G401 (cell line): Measurements from ENCODE around the gene ATP5F1E. TPM values are rescaled to one million over a fixed set of nuclear protein-coding genes. Genes with fewer than 3 reads are reported as not detected.

Experiments used
- DNase-seq: peaks from one replicate; pipeline ENCODE4 v3.0.0-alpha.2; 2015; ENCODE audit warnings: low spot score
- in situ Hi-C: cut with HindIII; loops from 2 replicates; pipeline ENCODE4 v1.10.0; 2016; ENCODE audit warnings: low sequenced_read_pairs, mixed read lengths
- total RNA-seq: library from RNA; depleted of rRNA; stranded (reverse); fragments of >200 nt; shearing (Covaris generic); gene quantifications from 2 replicates; pipeline ENCODE4 v1.2.3, GENCODE V29; 2014; rRNA removed

The ATP5F1E gene
- total RNA-seq: 35.4 and 51.3 TPM in 2 replicates

GRCh38 chr20:59032023-59032712, at the start of gene ATP5F1E:
ATP5F1E (minus strand) TSS chr20:59032335; CDS start chr20:59032251, 84 bp downstream.
- in situ Hi-C loops: no loop called here
- DNase-seq: peak; percentile 96

GRCh38 chr20:59081036-59081435, 48.9 kb upstream of the ATP5F1E start:
- in situ Hi-C loops: no loop called here

GRCh38 chr20:59078231-59078630, 46.1 kb upstream of the ATP5F1E start:
- DNase-seq: no peak
- in situ Hi-C loops: no loop called here

More at GRCh38 chr20:59081036-59081435, 48.9 kb upstream of the ATP5F1E start:
- DNase-seq: no peak

- in situ Hi-C loops: no loop called here
Observed at GRCh38 chr20:59077705-59078104, 45.6 kb upstream of the ATP5F1E start.

GRCh38 chr20:59075934-59076508, 43.9 kb upstream of the ATP5F1E start:
- DNase-seq: no peak
- in situ Hi-C loops: no loop called here

More at GRCh38 chr20:59077705-59078104, 45.6 kb upstream of the ATP5F1E start:
- DNase-seq: no peak

GRCh38 chr20:59074456-59074855, 42.3 kb upstream of the ATP5F1E start:
- no peak for DNase-seq
- in situ Hi-C loops: no loop called here

- in situ Hi-C loops: no loop called here
- no peak for DNase-seq
Observed at GRCh38 chr20:59073582-59073981, 41.4 kb upstream of the ATP5F1E start.

DNA sequence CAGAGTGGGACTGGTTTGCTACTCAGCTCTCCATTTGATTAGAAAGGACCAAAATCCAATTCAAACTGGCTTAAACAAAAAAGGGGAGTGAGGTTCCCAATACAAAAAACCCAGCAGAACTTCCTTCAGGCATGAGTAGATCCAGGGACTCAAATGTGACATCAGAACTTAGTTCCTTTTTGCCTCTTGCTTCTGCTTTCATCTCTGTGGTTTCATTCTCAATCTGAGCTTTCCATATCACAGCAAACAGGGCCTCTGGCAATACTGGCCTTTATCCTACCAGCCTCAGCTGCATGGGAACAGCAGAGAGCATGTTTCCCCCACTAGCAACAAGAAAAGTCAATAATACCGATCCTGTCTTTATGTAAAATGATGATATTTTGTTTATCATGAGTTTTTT, 39.1 kb upstream of the ATP5F1E start:
- DNase-seq: no peak
- in situ Hi-C loops: no loop called here

- in situ Hi-C loops: no loop called here
- no peak for DNase-seq
Observed at GRCh38 chr20:59069026-59069425, 36.9 kb upstream of the ATP5F1E start.

- no peak for DNase-seq
- in situ Hi-C loops: no loop called here
Observed at GRCh38 chr20:59068534-59068933, 36.4 kb upstream of the ATP5F1E start.

DNA sequence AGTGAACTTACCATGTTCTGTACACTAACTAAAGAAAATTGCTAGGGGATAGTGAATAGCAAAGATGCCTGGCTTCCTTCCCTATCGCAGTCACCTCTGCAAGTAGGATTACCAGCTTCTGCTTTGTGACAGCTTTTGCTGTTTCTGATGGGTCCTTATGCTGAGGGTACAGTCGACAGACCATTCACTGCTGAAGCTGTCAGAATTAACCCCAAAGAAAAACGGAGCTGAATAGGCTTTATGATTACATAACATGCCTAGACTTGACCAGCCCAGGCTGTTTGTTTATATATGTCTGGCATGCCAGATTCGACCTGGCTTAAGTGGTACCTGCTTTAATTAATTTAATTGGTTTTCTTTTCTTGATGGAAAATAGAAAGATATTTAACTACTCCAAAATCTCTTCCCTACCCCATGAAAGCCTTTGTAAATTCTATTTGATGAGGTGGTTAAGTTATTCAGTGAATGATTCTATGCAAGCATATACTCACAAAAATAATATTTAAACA, 32.1 kb upstream of the ATP5F1E start:
- DNase-seq: peak; percentile 14
- in situ Hi-C loops: no loop called here

GRCh38 chr20:59063358-59064213, 31.5 kb upstream of the ATP5F1E start:
- in situ Hi-C loops: no loop called here

DNA sequence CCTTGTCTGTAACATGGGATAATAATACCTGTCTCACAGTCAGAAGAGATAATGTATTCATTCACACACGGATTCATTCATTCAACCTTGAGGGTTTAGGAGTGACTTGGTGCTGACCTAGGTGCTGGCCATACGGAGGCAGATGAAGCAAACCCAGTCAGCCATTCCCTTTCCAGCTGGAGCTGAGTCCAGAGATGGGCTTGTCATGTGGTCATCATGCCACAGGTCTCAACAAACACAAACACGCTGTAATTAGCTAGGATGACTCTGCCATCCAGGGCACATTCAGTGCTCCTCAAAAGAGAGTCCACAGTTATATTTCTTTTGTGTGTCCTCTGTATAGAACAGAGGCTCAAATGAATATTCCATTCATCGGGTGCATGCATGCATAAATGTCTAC, 29.9 kb upstream of the ATP5F1E start:
- in situ Hi-C loops: no loop called here
- no peak for DNase-seq

More at GRCh38 chr20:59063358-59064213, 31.5 kb upstream of the ATP5F1E start:
- peak; percentile 54 for DNase-seq

DNA sequence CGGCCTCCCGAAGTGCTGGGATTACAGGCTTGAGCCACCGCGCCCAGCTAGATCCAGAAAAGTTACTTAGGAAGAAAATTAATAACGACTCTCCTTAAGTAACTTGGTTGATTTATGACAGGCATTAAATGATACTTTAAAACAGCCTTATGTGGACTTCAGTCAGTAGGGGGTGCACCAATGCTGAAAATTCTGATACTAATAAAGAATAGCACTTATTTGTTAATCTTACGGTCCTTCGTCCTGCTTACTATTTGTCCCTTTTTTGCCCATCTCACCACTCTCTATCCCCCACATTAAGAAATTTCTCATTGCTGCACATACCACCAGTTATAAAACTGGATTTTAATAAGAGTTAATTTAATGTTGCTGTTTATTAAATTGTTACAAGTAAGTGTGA, 23.2 kb upstream of the ATP5F1E start:
- in situ Hi-C loops: no loop called here

DNA sequence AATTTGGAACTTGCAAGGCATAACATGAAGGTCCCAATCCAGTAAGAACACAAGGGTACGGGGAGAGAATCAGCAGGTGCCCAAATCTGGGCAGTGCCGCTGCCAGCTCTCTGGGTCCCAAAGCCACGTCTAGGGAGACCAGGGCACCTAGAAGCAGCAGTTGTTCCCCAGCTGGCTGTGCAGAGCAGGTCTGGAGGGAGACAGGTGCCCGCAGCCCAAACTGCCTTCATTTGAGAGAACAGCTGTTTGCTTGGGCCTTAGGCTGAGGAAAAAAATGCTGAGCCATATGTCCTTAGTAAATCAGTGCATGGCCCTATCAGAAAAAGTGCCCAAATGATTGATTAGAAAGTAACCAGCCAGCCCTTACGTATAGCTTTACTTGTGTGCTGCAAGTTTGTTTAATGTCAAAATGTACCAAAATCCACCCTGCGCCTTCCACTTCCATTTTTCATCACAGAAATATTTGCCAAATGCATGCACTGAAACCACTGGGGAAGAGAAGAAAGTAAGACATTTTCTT, 19.6 kb upstream of the ATP5F1E start:
- no peak for DNase-seq
- in situ Hi-C loops: no loop called here

More for the DNA sequence above, 23.2 kb upstream of the ATP5F1E start:
- DNase-seq: no peak

GRCh38 chr20:59050437-59050836, 18.3 kb upstream of the ATP5F1E start:
- in situ Hi-C loops: no loop called here
- no peak for DNase-seq

GRCh38 chr20:59048681-59049030, 16.5 kb upstream of the ATP5F1E start:
- in situ Hi-C loops: no loop called here

GRCh38 chr20:59047938-59048680, 16.0 kb upstream of the ATP5F1E start:
- in situ Hi-C loops: no loop called here
- no peak for DNase-seq

More at GRCh38 chr20:59048681-59049030, 16.5 kb upstream of the ATP5F1E start:
- no peak for DNase-seq

- DNase-seq: no peak
- in situ Hi-C loops: no loop called here
Observed at GRCh38 chr20:59046862-59047261, 14.7 kb upstream of the ATP5F1E start.
